ENCODE results near the gene TJP1. TPM values are rescaled to one million over a fixed set of nuclear protein-coding genes. Genes with fewer than 3 reads are reported as not detected.

TJP1 gene
- total RNA-seq, 1 experiment from 2014 or later, result 140 TPM

GRCh38 chr15:29728418-29728817, 93.8 kb downstream of the TJP1 start:
- peaks cover 57 to 98% (median 82%) of the 10 kb centered on the region in 3 experiments for H3K36me3 Mint-ChIP-seq (ENCODE audit: insufficient read depth in 1 of 3, low read depth in 3 of 3)
- Histone ChIP-seq H3T11ph (ENCODE audit: low read length) (no peak overlapping the region), H2BK20ac (ENCODE audit: low read depth, low read length, poor library complexity, severe bottlenecking) (no peak overlapping the region), H3K4ac (ENCODE audit: low read depth, low read length) (no peak overlapping the region), H3K18ac (ENCODE audit: insufficient read length, low read depth, low read length) (no peak overlapping the region), H2BK12ac (ENCODE audit: insufficient read length, low read depth, low read length) (no peak overlapping the region), H4K20me1 (ENCODE audit: control insufficient read depth, insufficient read depth, insufficient read length) (no peaks in the 10 kb centered on the region), H3K79me1 (ENCODE audit: insufficient read depth, low read depth, low read length, poor library complexity, severe bottlenecking) (no peaks in the 10 kb centered on the region), H2BK5ac (ENCODE audit: insufficient read length, low read length) (no peak overlapping the region), H2AFZ (ENCODE audit: low read length) (no peak overlapping the region), H2AK5ac (ENCODE audit: insufficient read length, low read length) (no peak overlapping the region), H3K4me1 (ENCODE audit: insufficient read depth, low read length) (no peaks in the 10 kb centered on the region), H2BK15ac (ENCODE audit: low read depth, low read length) (no peak overlapping the region), H3K14ac (ENCODE audit: insufficient read depth, low read length) (no peak overlapping the region), H3K56ac (ENCODE audit: insufficient read length, low read depth, low read length) (no peak overlapping the region), H3K9me3 (ENCODE audit: control insufficient read depth, low read depth, low read length) (peaks cover 10% of the 10 kb centered on the region), H4K91ac (ENCODE audit: insufficient read length, low read depth, low read length) (no peak overlapping the region), H3K27me3 (ENCODE audit: insufficient read depth, low read length) (no peaks in the 10 kb centered on the region), H3K79me2 (ENCODE audit: insufficient read depth, low read length) (no peaks in the 10 kb centered on the region), H3K23me2 (ENCODE audit: insufficient read length, low read depth, low read length, poor library complexity, severe bottlenecking) (no peaks in the 10 kb centered on the region), H3K9ac (ENCODE audit: extremely low read depth, insufficient read length, low read length) (no peak overlapping the region), H3K23ac (ENCODE audit: insufficient read length, low read depth, low read length) (no peak overlapping the region), H2BK120ac (ENCODE audit: low read depth, low read length, poor library complexity, severe bottlenecking) (no peak overlapping the region), H3K27ac (ENCODE audit: insufficient read length, low read depth, low read length) (no peak overlapping the region), H4K8ac (replicated peaks; ENCODE audit: insufficient read length, low read depth, low read length) (no peak overlapping the region), H4K5ac (ENCODE audit: insufficient read length, low read depth, low read length) (no peak overlapping the region), H3K4me2 (ENCODE audit: insufficient read depth, insufficient read length, low read length) (no peak overlapping the region)
- no peak overlapping the region for H3K27ac Mint-ChIP-seq
- H3K4me1 Mint-ChIP-seq, result no peaks in the 10 kb centered on the region
- no CpG with 5 or more reads among the region's 2 CpGs for WGBS (ENCODE audit: extremely low coverage, insufficient read length, low lambda C conversion rate)
- TF ChIP-seq CTCF (conservative IDR thresholded peaks at IDR 0.05), result no peak
- H3K9me3 Mint-ChIP-seq, result peaks cover 7 to 8% of the 10 kb centered on the region in 2 experiments
- DNase-seq, result no peak
- H3K4me3 Mint-ChIP-seq, result no peak overlapping the region
- H3K27me3 Mint-ChIP-seq (ENCODE audit: low read depth), result no peaks in the 10 kb centered on the region
